Stimulated activated CD8-positive, alpha-beta memory T cell treated with anti-CD3 and anti-CD28 coated beads, Interleukin-7, amount 100 ng/mL, for 24 hours (primary cell): ENCODE results near the gene EFCAB7.
"Not testable (repeated sequence)": the region's sequence is repeated elsewhere in the genome, so short reads cannot be mapped to it uniquely, and the experiment has no call there.

Source experiments
- DNase-seq: peaks from one replicate; pipeline ENCODE4 v3.0.0-alpha.2; 2020; ENCODE audit warnings: low read depth

The EFCAB7 gene

GRCh38 chr1:63548303-63548702 is 25.0 kb downstream of the EFCAB7 start:
- DNase-seq: no peak

- no peak for DNase-seq
These were observed 25.6 kb downstream of the EFCAB7 start for GRCh38 chr1:63548877-63549276.

GRCh38 chr1:63555480-63555879 is 32.2 kb downstream of the EFCAB7 start:
- DNase-seq: no peak

GRCh38 chr1:63557365-63557987 is 34.2 kb downstream of the EFCAB7 start:
- DNase-seq: no peak

GRCh38 chr1:63559357-63559756 is 36.0 kb downstream of the EFCAB7 start:
- no peak for DNase-seq

- DNase-seq: no peak
These were observed 40.4 kb downstream of the EFCAB7 start for GRCh38 chr1:63563745-63564144.

- DNase-seq: no peak
These were observed 45.7 kb downstream of the EFCAB7 start for GRCh38 chr1:63569068-63569467.

- DNase-seq: no peak
These were observed 46.5 kb downstream of the EFCAB7 start for GRCh38 chr1:63569640-63570316.

- DNase-seq: not testable (repeated sequence)
These were observed 49.4 kb downstream of the EFCAB7 start for GRCh38 chr1:63572686-63573085.

GRCh38 chr1:63574203-63574796 is 51.0 kb downstream of the EFCAB7 start:
- not testable (repeated sequence) for DNase-seq

GRCh38 chr1:63575340-63575826 is 52.1 kb downstream of the EFCAB7 start:
- DNase-seq: no peak

- DNase-seq: not testable (repeated sequence)
These were observed 63.0 kb downstream of the EFCAB7 start for GRCh38 chr1:63586326-63586725.

- no peak for DNase-seq
These were observed 66.8 kb downstream of the EFCAB7 start for GRCh38 chr1:63590166-63590560.

GRCh38 chr1:63592536-63593302 is 69.4 kb downstream of the EFCAB7 start:
- DNase-seq: peak; percentile 8

GRCh38 chr1:63593303-63593885 is 70.1 kb downstream of the EFCAB7 start, which contains the start of gene PGM1:
Gene PGM1, plus strand, starts transcription at chr1:63593411. Its CDS starts 78 bp downstream, at chr1:63593489.
- peak; percentile 40 for DNase-seq

- peak; percentile 36 for DNase-seq
These were observed 70.7 kb downstream of the EFCAB7 start for GRCh38 chr1:63593886-63594605.

- no peak for DNase-seq
These were observed 72.1 kb downstream of the EFCAB7 start for GRCh38 chr1:63595435-63595834.

GRCh38 chr1:63599799-63600198 is 76.5 kb downstream of the EFCAB7 start:
- no peak for DNase-seq

GRCh38 chr1:63600248-63600647 is 76.9 kb downstream of the EFCAB7 start:
- no peak for DNase-seq

- DNase-seq: no peak
These were observed 77.7 kb downstream of the EFCAB7 start for GRCh38 chr1:63601061-63601460.

GRCh38 chr1:63601463-63601862 is 78.1 kb downstream of the EFCAB7 start:
- no peak for DNase-seq
